ENCODE measurements around the gene DVL1.

GRCh38 chr1:1391225-1391624 is 42.0 kb upstream of the DVL1 start:
- no peak for TF ChIP-seq CTCF (IDR thresholded peaks at IDR 0.05)
- no peak for TF ChIP-seq POLR2A (IDR thresholded peaks at IDR 0.05)
- TF ChIP-seq EP300 (IDR thresholded peaks at IDR 0.05) = no peak
- TF ChIP-seq POLR2AphosphoS5 (IDR thresholded peaks at IDR 0.05) = no peak

Measured in upper lobe of left lung (tissue), 4 donors.